HEK293 (cell line): ENCODE measurements around the gene TSPAN14.

Experiments
- TCF7L2 ChIP-seq: IDR thresholded peaks from 2 replicates; pipeline ENCODE4 v1.6.1; 2011; ENCODE audit warnings: low read depth, mild to moderate bottlenecking, inconsistent platforms, low read length, moderate library complexity, borderline replicate concordance
- ZNF658 ChIP-seq: fragments of 450-650 bp; formaldehyde crosslinking; IDR thresholded peaks from 2 replicates; pipeline ENCODE4; 2016; ENCODE audit warnings: missing biosample characterization, missing genetic modification characterization
- ZSCAN4 ChIP-seq: fragments of 450-650 bp; formaldehyde crosslinking; IDR thresholded peaks from 2 replicates; pipeline ENCODE4 v1.5.1; 2017; ENCODE audit warnings: missing biosample characterization, missing genetic modification characterization

GRCh38 chr10:80412486-80412885, 41.6 kb upstream of the TSPAN14 start:
- no peak for TF ChIP-seq TCF7L2
- TF ChIP-seq ZNF658, result no peak
- no peak for TF ChIP-seq ZSCAN4
